Measurements from ENCODE around the gene DOCK1.

DOCK1 gene

GRCh38 chr10:126975221-126975620 lies 70.0 kb downstream of the DOCK1 start:
- Histone ChIP-seq H3K4me3 (ENCODE audit: low read length) (no peak overlapping the region), H3K9me3 (ENCODE audit: insufficient read depth, low read depth, low read length) (no peaks in the 10 kb centered on the region), H3K27me3 (ENCODE audit: insufficient read depth, low read length) (no peaks in the 10 kb centered on the region), H3K27ac (ENCODE audit: low read depth, low read length) (no peak overlapping the region), H3K36me3 (ENCODE audit: insufficient read depth, low read length) (peaks cover 40% of the 10 kb centered on the region), H3K9ac (ENCODE audit: low read depth, low read length) (no peak overlapping the region), H3K4me1 (ENCODE audit: insufficient read depth, low read length) (peaks cover 13% of the 10 kb centered on the region; the same call in 1 of the 2 replicates)
- 95% methylated on average over 5 of the region's 5 CpGs for WGBS

- WGBS = 91% methylated on average over 6 of the region's 6 CpGs
Observed at GRCh38 chr10:126977216-126977615, 72.0 kb downstream of the DOCK1 start.

GRCh38 chr10:126979311-126979710 lies 74.1 kb downstream of the DOCK1 start:
- Histone ChIP-seq H3K9ac (ENCODE audit: low read depth, low read length) (no peak overlapping the region), H3K27ac (ENCODE audit: low read depth, low read length) (no peak overlapping the region), H3K9me3 (ENCODE audit: insufficient read depth, low read depth, low read length) (no peaks in the 10 kb centered on the region), H3K4me3 (ENCODE audit: low read length) (no peak overlapping the region), H3K4me1 (ENCODE audit: insufficient read depth, low read length) (peaks cover 15% of the 10 kb centered on the region; the same call in 1 of the 2 replicates), H3K36me3 (ENCODE audit: insufficient read depth, low read length) (peaks cover 45% of the 10 kb centered on the region), H3K27me3 (ENCODE audit: insufficient read depth, low read length) (no peaks in the 10 kb centered on the region)
- 86% methylated on average over 1 of the region's 1 CpG for WGBS

More at GRCh38 chr10:126977216-126977615, 72.0 kb downstream of the DOCK1 start:
- H3K27ac ChIP-seq (ENCODE audit: low read depth, low read length) = no peak overlapping the region
- peaks cover 37% of the 10 kb centered on the region for H3K36me3 ChIP-seq (ENCODE audit: insufficient read depth, low read length)
- H3K9ac ChIP-seq (ENCODE audit: low read depth, low read length) = no peak overlapping the region
- no peak overlapping the region for H3K4me3 ChIP-seq (ENCODE audit: low read length)
- no peaks in the 10 kb centered on the region for H3K9me3 ChIP-seq (ENCODE audit: insufficient read depth, low read depth, low read length)
- H3K27me3 ChIP-seq (ENCODE audit: insufficient read depth, low read length) = no peaks in the 10 kb centered on the region
- H3K4me1 ChIP-seq (ENCODE audit: insufficient read depth, low read length) = peaks cover 22% of the 10 kb centered on the region; the same call in 1 of the 2 replicates

GRCh38 chr10:126993208-126993607 lies 88.0 kb downstream of the DOCK1 start:
- Histone ChIP-seq H3K4me1 (ENCODE audit: insufficient read depth, low read length) (no peaks in the 10 kb centered on the region), H3K9ac (ENCODE audit: low read depth, low read length) (no peak overlapping the region), H3K27ac (ENCODE audit: low read depth, low read length) (no peak overlapping the region), H3K36me3 (ENCODE audit: insufficient read depth, low read length) (peaks cover 66% of the 10 kb centered on the region), H3K9me3 (ENCODE audit: insufficient read depth, low read depth, low read length) (0 out of 2 replicates have a peak, but pooled peaks cover 2% of the 10 kb centered on the region), H3K4me3 (ENCODE audit: low read length) (no peak overlapping the region), H3K27me3 (ENCODE audit: insufficient read depth, low read length) (no peaks in the 10 kb centered on the region)
- WGBS = 96% methylated on average over 4 of the region's 7 CpGs

- WGBS = 96% methylated on average over 7 of the region's 8 CpGs
- H3K27ac ChIP-seq (ENCODE audit: low read depth, low read length) = no peak overlapping the region
- H3K27me3 ChIP-seq (ENCODE audit: insufficient read depth, low read length) = no peaks in the 10 kb centered on the region
- no peak overlapping the region for H3K9ac ChIP-seq (ENCODE audit: low read depth, low read length)
- H3K4me1 ChIP-seq (ENCODE audit: insufficient read depth, low read length) = no peaks in the 10 kb centered on the region
- H3K4me3 ChIP-seq (ENCODE audit: low read length) = no peak overlapping the region
- 0 out of 2 replicates have a peak, but pooled peaks cover 2% of the 10 kb centered on the region for H3K9me3 ChIP-seq (ENCODE audit: insufficient read depth, low read depth, low read length)
- H3K36me3 ChIP-seq (ENCODE audit: insufficient read depth, low read length) = peaks cover 79% of the 10 kb centered on the region
Observed at GRCh38 chr10:126997801-126998590, 92.8 kb downstream of the DOCK1 start.

GRCh38 chr10:127000598-127000997 lies 95.4 kb downstream of the DOCK1 start:
- Histone ChIP-seq H3K4me3 (ENCODE audit: low read length) (no peak overlapping the region), H3K36me3 (ENCODE audit: insufficient read depth, low read length) (peaks cover 67% of the 10 kb centered on the region), H3K27me3 (ENCODE audit: insufficient read depth, low read length) (no peaks in the 10 kb centered on the region), H3K9ac (ENCODE audit: low read depth, low read length) (no peak overlapping the region), H3K4me1 (ENCODE audit: insufficient read depth, low read length) (no peaks in the 10 kb centered on the region), H3K9me3 (ENCODE audit: insufficient read depth, low read depth, low read length) (no peaks in the 10 kb centered on the region), H3K27ac (ENCODE audit: low read depth, low read length) (no peak overlapping the region)
- 96% methylated on average over 12 of the region's 12 CpGs for WGBS

- 85% methylated on average over 9 of the region's 9 CpGs for WGBS
- H3K36me3 ChIP-seq (ENCODE audit: insufficient read depth, low read length) = peaks cover 54% of the 10 kb centered on the region
Observed at GRCh38 chr10:127003032-127003685, 97.9 kb downstream of the DOCK1 start.

GRCh38 chr10:127006453-127006852 lies 101.2 kb downstream of the DOCK1 start:
- H3K9me3 ChIP-seq (ENCODE audit: insufficient read depth, low read depth, low read length) = no peaks in the 10 kb centered on the region
- WGBS = 97% methylated on average over 11 of the region's 11 CpGs
- no peak overlapping the region for H3K4me3 ChIP-seq (ENCODE audit: low read length)
- no peaks in the 10 kb centered on the region for H3K4me1 ChIP-seq (ENCODE audit: insufficient read depth, low read length)
- H3K27me3 ChIP-seq (ENCODE audit: insufficient read depth, low read length) = no peaks in the 10 kb centered on the region
- H3K36me3 ChIP-seq (ENCODE audit: insufficient read depth, low read length) = peaks cover 44% of the 10 kb centered on the region
- H3K27ac ChIP-seq (ENCODE audit: low read depth, low read length) = no peak overlapping the region
- H3K9ac ChIP-seq (ENCODE audit: low read depth, low read length) = no peak overlapping the region

More at GRCh38 chr10:127003032-127003685, 97.9 kb downstream of the DOCK1 start:
- no peaks in the 10 kb centered on the region for H3K4me1 ChIP-seq (ENCODE audit: insufficient read depth, low read length)
- no peak overlapping the region for H3K4me3 ChIP-seq (ENCODE audit: low read length)
- no peaks in the 10 kb centered on the region for H3K9me3 ChIP-seq (ENCODE audit: insufficient read depth, low read depth, low read length)
- no peak overlapping the region for H3K27ac ChIP-seq (ENCODE audit: low read depth, low read length)
- H3K27me3 ChIP-seq (ENCODE audit: insufficient read depth, low read length) = no peaks in the 10 kb centered on the region
- no peak overlapping the region for H3K9ac ChIP-seq (ENCODE audit: low read depth, low read length)

- no peak overlapping the region for H3K27ac ChIP-seq (ENCODE audit: low read depth, low read length)
- no peaks in the 10 kb centered on the region for H3K27me3 ChIP-seq (ENCODE audit: insufficient read depth, low read length)
- WGBS = 98% methylated on average over 8 of the region's 8 CpGs
- no peak overlapping the region for H3K9ac ChIP-seq (ENCODE audit: low read depth, low read length)
- no peak overlapping the region for H3K4me3 ChIP-seq (ENCODE audit: low read length)
- H3K36me3 ChIP-seq (ENCODE audit: insufficient read depth, low read length) = peaks cover 50% of the 10 kb centered on the region
- peaks cover 4% of the 10 kb centered on the region; the same call in 1 of the 2 replicates for H3K4me1 ChIP-seq (ENCODE audit: insufficient read depth, low read length)
- H3K9me3 ChIP-seq (ENCODE audit: insufficient read depth, low read depth, low read length) = no peaks in the 10 kb centered on the region
Observed at GRCh38 chr10:127009366-127009765, 104.1 kb downstream of the DOCK1 start.

GRCh38 chr10:127011174-127011573 lies 105.9 kb downstream of the DOCK1 start:
- 78% methylated on average over 5 of the region's 5 CpGs for WGBS
- no peaks in the 10 kb centered on the region for H3K27me3 ChIP-seq (ENCODE audit: insufficient read depth, low read length)
- H3K36me3 ChIP-seq (ENCODE audit: insufficient read depth, low read length) = peaks cover 47% of the 10 kb centered on the region

GRCh38 chr10:127012071-127012768 lies 107.0 kb downstream of the DOCK1 start:
- WGBS = 94% methylated on average over 24 of the region's 24 CpGs
- H3K9me3 ChIP-seq (ENCODE audit: insufficient read depth, low read depth, low read length) = no peaks in the 10 kb centered on the region
- peaks cover 4% of the 10 kb centered on the region; the same call in 1 of the 2 replicates for H3K4me1 ChIP-seq (ENCODE audit: insufficient read depth, low read length)
- peaks cover 51% of the 10 kb centered on the region for H3K36me3 ChIP-seq (ENCODE audit: insufficient read depth, low read length)
- no peaks in the 10 kb centered on the region for H3K27me3 ChIP-seq (ENCODE audit: insufficient read depth, low read length)
- H3K4me3 ChIP-seq (ENCODE audit: low read length) = no peak overlapping the region
- H3K9ac ChIP-seq (ENCODE audit: low read depth, low read length) = no peak overlapping the region
- H3K27ac ChIP-seq (ENCODE audit: low read depth, low read length) = no peak overlapping the region

More at GRCh38 chr10:127011174-127011573, 105.9 kb downstream of the DOCK1 start:
- peaks cover 4% of the 10 kb centered on the region; the same call in 1 of the 2 replicates for H3K4me1 ChIP-seq (ENCODE audit: insufficient read depth, low read length)
- no peak overlapping the region for H3K9ac ChIP-seq (ENCODE audit: low read depth, low read length)
- no peak overlapping the region for H3K27ac ChIP-seq (ENCODE audit: low read depth, low read length)
- H3K4me3 ChIP-seq (ENCODE audit: low read length) = no peak overlapping the region
- H3K9me3 ChIP-seq (ENCODE audit: insufficient read depth, low read depth, low read length) = no peaks in the 10 kb centered on the region
